HG03045 (cell line): ENCODE measurements around the gene ITSN1.
"Not testable (repeated sequence)": the region's sequence is repeated elsewhere in the genome, so short reads cannot be mapped to it uniquely, and the experiment has no call there.

Experiments
- ATAC-seq: cut with Tn5 transposase; IDR thresholded peaks from one replicate; pipeline ENCODE4 v1.9.1; 2021; ENCODE audit warnings: mild to moderate bottlenecking, moderate library complexity; ENCODE audit not compliant: unreplicated experiment

ITSN1 gene

DNA sequence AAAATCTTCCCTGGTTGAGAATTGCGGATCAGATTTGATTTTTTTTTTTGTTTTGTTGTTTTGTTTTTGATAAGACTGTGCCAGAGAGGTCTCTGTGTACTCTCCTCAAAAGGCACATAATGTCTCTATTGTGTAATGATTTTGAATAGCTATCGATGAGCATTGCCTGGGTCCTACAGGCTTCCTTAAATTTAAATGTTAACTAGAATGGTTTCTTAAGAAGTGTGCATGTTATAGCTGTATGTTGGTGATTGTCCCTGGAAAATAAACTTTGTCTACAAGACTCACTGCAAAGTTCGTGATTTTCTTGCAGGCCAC is 121.2 kb downstream of the ITSN1 start:
- no peak for ATAC-seq

DNA sequence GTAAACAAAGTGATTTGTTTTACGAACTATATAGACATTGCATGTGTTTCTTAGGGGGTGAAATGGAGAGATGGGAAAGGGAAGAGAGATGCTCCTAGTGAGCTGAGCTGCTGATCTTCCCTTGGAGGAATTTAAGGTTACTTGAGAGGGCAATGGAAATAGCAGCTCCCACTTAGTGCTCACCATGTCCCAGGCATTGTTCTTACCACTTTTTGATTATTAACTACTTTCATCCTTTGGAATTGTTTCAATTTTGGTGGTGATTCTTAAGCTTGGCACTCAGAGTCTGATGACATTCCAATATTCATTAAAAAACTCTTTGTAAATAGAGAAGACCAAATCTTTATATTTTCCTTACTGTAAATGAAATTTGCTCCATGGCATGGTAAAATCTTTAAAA is 124.9 kb downstream of the ITSN1 start:
- ATAC-seq: no peak

GRCh38 chr21:33767960-33768359 is 125.7 kb downstream of the ITSN1 start:
- ATAC-seq: no peak

- ATAC-seq: no peak
Observed at GRCh38 chr21:33769057-33769456, 126.8 kb downstream of the ITSN1 start.

DNA sequence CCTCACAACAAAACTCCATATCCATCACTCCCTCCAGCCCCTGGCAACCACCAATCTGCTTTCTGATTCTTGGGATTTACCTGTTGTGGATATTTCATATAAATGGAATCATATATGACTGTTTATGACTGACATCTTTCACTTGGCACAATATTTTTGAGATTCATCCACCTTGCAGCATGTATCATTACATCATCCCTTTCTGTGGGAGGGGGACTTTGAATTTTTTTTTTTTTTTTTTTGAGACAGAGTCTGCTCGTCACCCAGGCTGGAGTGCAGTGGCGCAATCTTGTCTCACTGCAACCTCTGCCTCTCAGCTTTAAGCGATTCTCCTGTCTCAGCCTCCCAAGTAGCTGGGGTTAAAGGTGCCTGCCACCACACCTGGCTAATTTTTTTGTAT is 128.2 kb downstream of the ITSN1 start:
- no peak for ATAC-seq

DNA sequence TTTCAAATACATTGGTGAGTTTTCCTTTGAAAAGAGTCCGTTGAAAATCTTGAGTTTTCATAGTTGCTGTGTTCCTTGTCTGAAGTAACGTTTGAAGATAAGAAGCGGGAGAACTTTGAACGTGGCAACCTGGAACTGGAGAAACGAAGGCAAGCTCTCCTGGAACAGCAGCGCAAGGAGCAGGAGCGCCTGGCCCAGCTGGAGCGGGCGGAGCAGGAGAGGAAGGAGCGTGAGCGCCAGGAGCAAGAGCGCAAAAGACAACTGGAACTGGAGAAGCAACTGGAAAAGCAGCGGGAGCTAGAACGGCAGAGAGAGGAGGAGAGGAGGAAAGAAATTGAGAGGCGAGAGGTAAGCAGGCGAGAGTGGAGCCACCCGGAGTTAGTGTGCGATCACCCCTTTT is 129.7 kb downstream of the ITSN1 start:
- no peak for ATAC-seq

DNA sequence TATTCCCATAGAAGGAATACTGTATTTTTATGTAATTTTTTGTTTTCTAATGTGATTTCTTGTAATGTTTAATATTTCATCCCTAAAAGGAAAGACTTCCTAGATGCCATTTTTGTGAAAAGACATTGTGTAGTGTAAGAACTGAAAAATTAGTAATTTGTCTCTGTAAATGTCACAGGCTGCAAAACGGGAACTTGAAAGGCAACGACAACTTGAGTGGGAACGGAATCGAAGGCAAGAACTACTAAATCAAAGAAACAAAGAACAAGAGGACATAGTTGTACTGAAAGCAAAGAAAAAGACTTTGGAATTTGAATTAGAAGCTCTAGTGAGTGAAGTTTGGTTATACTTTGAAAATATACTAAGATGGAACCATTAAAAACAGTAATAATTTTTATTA is 132.2 kb downstream of the ITSN1 start:
- ATAC-seq: no peak

DNA sequence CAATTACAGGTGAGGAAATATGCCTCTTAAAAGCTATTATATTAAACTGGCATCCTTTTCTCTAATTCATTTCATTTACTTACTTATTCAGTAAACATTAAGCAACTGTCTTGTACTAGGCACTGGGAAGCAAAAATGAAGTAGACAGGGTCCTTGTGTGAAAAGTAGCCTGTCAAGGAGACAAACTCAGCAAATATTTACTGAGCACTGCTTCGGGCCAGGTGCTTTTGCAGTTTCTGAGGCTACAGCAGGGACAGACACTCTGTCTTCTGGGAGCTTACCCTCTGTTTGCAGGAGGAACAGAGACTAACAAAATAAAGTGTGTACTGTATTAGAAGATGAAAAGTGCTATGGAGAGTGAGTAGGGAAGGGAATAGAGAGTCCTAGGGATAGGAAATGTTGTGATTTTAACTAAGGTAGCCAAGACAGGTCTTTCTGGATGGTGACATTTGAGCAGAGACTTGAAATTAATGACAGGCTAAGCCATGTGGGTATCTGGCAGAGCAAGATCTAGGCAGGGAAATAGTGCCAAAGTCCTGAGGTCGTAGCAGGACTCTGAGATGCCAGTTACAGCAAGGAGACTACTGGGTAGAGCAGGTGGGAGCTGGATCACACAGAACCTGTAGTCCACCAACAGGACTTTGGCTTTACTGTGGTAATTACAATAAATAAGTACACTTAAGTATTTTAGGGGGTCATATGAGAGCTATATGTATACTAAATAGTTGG is 133.0 kb downstream of the ITSN1 start:
- ATAC-seq: no peak

DNA sequence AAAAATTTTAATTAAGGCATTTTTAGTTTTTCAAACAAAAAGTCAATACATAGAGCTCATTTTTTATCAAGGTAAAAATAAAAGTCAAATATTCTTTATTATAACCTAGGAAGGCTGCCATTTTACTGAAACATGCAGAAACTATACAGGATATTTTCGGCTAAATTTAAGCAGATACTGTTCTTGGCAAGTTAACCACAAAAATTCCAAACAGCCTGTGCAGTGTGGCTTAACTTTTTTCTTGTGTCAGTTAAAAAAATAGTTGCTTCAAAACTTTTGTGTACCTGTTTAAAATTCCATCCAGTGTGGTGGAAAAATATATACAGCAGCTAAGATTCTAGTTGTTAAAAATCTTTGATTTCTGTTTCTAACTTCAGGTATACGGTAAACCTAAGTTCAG is 138.3 kb downstream of the ITSN1 start:
- no peak for ATAC-seq

DNA sequence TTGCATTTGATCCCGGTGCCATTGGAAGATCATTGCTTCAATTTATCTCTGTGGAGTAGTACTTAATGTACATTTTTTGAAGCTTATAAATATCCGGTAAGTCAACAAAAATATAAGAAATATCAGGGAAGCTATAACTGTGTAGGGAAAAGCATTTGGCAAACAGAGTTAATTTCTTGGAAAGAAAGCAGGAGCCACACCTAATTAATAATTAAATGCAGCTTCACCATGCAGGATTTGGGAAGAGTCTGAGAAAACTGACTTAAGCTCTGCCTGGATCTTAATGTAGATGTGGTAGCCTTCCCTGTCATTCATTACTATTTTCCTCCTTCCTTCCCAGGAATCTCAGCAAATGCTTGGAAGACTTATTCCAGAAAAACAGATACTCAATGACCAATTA is 138.8 kb downstream of the ITSN1 start:
- ATAC-seq: no peak

DNA sequence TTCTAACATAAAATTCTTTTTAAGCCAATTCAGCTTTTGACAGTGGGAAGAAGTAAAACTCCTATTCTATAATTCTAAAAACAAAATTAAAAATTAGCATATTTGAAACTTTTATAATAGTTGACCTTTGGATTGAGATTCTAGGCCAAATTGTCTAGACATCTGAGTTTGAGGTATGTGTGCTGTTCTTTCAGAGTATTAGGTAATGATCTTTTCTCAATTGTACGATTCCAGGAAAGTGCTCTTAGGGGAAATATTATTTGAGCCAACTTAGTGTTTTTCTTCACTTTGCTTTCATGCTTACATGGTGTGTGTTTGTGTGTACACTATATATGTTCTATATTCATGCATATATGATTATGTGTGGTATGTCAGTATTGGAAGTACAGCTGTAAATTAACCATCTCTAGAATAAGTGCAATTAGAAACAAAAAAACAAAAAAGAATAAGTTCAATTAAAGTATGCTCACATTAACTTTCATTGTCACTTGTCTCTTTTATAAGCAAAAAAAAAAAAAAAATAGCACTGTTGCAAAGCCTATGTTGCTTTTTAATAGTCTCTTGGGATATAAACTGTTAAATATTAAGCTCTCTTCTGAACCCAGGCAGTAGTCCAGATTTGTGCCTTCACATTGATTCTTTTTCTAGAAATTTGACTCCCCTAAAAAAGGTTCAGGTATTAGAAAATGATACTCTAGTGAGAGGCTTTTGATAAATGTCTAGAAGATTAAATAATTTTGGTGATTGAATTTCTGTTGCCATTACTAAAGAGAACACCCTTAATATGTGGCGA is 141.1 kb downstream of the ITSN1 start:
- no peak for ATAC-seq

GRCh38 chr21:33787431-33787830 is 145.1 kb downstream of the ITSN1 start:
- ATAC-seq: no peak

DNA sequence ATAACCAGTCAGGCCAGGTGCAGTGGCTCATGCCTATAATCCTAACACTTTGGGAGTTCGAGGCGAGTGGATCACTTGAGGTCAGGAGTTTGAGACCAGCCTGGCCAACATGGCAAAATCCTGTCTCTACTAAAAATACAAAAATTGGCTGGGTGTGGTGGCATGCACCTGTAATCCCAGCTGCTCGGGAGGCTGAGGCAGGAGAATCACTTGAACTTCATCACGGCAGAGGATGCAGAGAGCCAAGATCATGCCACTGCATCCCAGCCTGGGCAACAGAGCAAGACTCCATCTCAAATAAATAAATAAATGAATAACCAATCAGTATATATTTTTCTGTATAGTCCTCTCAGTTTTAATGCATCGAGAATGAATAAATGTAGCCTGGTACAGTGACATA is 146.1 kb downstream of the ITSN1 start:
- not testable (repeated sequence) for ATAC-seq

DNA sequence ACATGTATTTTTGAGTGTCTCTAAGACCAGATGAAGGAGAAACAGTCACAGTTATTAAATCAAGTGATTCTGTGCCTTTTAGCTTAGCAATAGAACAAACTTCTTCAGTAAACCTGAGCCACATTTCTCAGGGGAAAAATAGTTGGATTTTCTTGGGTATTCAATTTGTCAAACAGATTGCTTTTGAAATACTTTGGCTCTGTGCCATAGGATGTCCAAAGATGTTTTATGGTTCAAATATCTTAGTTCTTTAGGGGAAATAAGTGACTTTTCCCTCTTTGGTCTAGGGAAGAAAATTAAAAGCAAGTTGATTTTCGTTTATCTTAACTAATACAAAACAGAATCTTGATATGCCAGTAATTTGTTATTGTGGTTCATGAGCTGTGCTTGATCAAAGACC is 147.4 kb downstream of the ITSN1 start:
- ATAC-seq: no peak

DNA sequence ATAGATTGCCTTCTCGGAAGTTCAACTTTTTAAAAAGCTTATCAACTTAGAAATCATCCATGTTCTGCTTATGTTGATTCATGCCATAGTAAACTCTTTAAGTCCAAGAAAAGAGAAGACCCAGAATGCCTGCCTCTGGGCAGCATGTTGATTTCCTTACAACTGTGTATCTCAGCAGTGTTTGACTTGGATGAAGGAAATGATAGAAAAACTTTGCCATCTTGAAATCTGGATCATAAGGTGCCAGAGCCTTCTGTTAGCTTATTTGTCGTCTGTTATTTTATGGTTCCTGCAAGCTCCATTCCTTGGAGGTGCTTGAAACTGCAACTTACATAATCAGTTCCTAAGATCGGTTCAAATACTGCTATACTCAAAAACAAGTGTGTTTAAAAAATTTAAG is 148.8 kb downstream of the ITSN1 start:
- no peak for ATAC-seq

DNA sequence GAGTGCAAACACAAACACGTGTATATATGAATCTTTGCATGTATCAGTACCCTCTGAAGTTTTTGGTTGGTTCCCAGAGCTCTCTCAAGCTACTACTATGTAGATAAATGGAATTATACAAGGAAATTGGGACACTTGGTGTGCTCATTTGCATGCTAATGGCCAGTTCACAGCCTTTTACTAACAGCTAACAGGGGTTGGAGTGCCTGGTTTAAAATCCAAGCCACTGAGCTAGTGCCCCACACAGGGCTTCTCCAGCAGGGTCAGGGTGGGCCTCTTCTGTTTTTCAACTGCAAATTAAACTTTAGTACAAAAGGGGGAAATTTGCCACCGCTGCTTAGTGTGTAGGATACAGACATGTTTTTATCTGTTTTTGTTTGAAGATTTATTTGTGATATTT is 152.3 kb downstream of the ITSN1 start:
- no peak for ATAC-seq

- ATAC-seq: no peak
Observed at GRCh38 chr21:33797565-33797964, 155.3 kb downstream of the ITSN1 start.

- ATAC-seq: no peak
Observed at GRCh38 chr21:33799378-33800090, 157.2 kb downstream of the ITSN1 start.

GRCh38 chr21:33800753-33801423 is 158.6 kb downstream of the ITSN1 start:
- ATAC-seq: no peak

- ATAC-seq: no peak
Observed at GRCh38 chr21:33801424-33802405, 159.4 kb downstream of the ITSN1 start.
